PC-9 (cell line): ENCODE data around the gene COL5A1.

Experiments
- CTCF ChIP-seq: fragments of 200-600 bp; sonication (generic); conservative IDR thresholded peaks from 2 replicates; pipeline ENCODE4 v1.6.1; 2017; ENCODE audit warnings: mixed run types, antibody characterized with exemption, mild to moderate bottlenecking, moderate library complexity
- EZH2 ChIP-seq: fragments of 200-600 bp; sonication (generic); IDR thresholded peaks from 2 replicates; pipeline ENCODE4 v1.8.0; 2017; ENCODE audit warnings: antibody characterized with exemption, low read depth

GRCh38 chr9:134702291-134702690, 60.7 kb downstream of the COL5A1 start:
- no peak for TF ChIP-seq EZH2
- no peak for TF ChIP-seq CTCF
